Muscle of back (tissue), 11 donors: ENCODE results near the gene DDIT4. TPM values are rescaled to one million over a fixed set of nuclear protein-coding genes. Genes with fewer than 3 reads are reported as not detected.

Experiments used
- DNase-seq, 3 donors: peaks; one replicate each; pipeline versions ENCODE4 v3.0.0 to v3.0.0-alpha.2; 2013
- polyA plus RNA-seq, 10 donors: library from polyadenylated mRNA; unstranded; fragments of 120-200 nt; gene quantifications; one replicate each; pipeline ENCODE4 v1.2.1, GENCODE V29; 2013; ENCODE audit not compliant: insufficient read length in 10 of 10

Gene DDIT4
- polyA plus RNA-seq, 10 donors = 34.0 to 77.5 (median 59.7) TPM

DNA sequence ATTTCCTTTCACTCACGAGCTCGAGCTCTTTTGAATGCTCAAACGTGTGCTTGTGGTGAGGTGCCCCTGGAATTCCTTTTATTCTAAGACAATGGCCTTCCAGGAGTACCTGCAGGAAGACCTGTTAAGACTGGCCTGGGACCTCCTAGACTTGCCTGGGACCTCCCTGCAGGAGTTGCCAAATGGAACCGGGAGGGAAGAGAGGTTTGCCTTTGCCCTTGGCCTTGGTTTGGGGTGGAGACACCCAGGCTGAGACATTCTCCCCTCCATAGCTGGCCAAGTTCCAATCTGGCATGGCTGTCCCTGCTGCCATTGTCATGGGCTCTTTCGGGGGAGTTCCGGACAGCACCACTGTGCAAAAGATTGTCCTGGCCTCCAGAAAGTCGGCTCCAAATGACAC lies 41.3 kb downstream of the DDIT4 start:
- no peak for DNase-seq

DNA sequence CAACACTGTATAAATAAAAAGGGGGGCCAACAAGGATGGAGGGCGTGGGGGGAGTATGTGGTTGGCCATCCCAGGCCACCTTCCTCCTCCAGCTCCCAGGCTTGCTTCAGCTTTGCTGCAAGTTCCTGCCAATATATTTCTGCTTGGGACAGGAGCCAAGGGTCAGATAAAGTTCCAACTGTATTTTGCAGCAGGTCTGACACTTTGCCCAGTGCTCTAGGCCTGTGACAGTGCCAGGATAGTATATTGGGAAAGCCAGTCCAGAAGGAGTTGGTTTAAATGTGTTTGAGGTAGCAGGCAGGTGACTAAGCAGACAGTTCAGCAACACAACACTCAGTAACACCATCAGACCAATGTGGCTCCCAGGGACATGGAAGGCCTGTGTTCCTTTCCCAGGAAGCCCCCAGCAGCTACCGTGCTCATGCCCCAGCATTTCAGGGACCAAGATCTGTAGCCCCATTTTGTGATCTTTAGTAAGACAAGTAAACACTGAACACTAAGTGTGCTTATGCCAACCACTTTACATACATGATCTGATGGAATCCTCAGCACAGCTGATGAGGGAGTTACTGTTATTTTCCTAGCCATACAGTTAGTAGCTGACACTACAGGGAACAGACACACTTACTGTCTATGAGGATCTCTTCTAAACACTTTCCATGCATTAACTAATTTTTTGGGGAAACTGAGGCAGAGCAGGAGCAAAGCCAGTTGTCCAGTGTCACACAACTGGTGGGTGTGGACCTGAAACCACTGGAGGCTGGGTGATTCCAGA lies 42.1 kb downstream of the DDIT4 start:
- DNase-seq = peak; percentile 82 to 92 (median 87)

DNA sequence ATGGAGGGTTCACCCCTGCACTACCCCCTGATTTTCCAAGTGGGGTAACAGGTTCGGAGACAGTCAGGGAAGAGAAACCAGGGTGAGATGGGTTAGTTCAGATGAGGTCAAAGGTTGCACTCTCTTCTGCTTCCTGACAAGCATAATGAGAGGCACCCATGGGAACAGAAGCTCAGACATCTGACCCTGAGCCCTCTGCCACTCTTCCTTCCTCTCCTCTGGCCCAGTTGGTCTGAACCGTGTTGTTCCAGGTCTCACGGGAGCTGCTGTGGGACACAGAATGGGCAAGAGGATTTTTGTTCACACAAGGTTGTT lies 42.6 kb downstream of the DDIT4 start:
- peak in 1 of 3 donors; percentile 21 for DNase-seq

DNA sequence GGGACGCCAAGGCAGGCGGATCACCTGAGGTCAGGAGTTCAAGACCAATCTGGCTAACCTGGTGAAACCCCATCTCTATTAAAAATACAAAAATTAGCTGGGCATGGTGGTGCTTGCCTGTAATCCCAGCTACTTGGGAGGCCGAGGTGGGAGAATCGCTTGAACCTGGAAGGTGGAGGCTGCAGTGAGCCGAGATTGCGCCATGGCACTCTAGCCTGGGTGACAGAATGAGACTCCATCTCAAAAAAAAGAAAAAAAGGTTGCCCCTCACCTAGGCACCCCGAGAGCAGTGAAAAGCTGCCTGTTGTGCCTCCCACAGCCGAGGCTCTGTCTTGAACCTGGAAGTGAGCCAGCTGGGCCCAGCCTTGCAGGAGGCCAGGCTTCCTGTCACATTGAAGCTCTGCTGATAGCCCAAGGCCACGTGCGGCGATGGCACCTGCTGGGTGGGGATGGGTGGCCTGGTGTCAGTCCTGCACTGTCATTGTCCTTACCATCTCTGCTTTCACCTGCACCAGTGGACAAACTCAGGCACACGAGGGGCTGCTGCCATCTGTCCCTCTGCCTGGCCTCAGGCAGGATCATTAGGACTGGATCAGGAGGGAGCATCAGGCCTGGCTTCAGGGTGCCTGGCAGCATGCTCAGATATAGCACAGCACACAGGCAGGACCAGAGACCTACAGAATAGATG lies 43.2 kb downstream of the DDIT4 start:
- peak in 1 of 3 donors; percentile 64 for DNase-seq

DNA sequence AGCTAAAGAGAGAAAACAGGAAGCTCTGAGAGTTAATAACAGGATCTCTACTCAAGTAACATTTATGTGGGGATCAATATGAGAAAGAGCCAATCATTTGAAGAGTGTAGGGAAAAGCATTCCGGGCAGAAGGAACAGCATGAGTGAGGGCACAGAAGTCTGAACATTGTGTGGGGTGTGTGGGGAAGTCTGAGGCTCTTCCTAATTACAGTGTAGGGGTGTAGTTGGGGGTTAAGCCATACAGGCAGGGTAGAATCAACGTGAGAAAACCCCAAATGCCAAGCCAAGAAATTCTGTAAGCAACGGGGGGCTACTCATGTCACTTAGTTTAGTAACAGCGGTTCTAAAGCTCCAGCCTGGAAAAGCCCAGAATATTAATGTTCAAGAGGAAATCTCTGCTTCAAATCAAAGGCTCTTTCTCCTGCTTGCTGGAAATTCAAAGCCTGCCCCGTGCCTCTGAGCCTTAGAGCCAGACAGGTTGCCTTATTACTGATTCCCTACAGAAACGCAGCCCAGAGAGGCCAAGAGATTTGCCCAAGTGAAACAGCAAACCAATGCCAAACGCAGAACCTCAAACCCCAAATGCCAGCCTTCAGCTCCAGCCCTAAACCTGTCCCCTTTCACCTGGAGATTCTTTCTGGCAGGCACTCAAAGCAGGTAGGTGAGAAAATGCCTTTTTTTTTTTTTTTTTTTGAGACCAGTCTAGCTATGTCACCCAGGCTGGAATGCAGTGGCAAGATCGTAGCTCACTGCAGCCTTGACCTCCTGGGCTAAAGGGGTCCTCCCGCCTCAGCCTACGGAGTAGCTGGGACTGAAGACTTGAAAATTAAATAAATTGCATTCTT lies 44.9 kb downstream of the DDIT4 start:
- peak in 1 of 3 donors; percentile 17 for DNase-seq

DNA sequence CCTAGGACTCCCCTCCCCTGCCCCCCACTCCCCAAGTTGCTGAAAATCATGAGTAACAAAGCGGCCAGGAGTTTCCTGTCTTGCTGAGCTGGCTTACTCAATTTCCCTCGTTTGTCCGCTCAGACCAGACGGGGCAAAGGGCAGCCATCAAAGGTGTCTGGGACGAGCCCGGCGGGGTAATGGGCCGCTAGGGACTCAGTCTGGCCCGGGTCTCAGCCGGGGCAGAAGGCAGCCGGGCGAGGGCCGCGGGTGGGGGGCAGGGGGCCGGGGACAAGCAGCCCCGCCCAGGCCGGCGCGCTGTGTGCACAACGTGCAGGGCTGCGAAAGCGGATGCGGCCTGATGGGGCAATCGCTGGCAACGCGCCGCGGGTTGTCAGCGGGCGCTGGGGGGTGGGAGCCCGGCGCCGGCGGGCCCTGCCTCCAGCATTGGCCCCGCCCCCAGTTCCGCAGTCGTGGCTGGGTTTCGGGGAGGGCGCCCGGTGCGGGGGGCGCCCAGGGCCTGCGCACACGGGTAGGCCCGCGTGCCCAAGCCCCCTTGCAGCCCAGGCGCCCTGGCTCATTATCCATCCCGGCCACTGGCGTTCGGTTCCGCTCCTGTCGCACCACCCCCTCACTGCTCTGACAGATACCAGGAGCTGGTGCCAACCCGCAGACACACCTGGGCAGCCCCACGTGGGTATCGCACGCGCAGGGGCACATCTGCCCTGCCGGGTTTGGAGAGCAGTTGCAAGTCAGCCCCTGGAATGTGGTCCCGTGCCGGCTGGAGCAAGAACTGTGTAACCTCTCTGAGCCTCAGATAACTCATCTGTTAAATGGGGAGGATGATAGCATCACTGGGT lies 45.9 kb downstream of the DDIT4 start:
- peak; percentile 88 to 93 (median 92) for DNase-seq

DNA sequence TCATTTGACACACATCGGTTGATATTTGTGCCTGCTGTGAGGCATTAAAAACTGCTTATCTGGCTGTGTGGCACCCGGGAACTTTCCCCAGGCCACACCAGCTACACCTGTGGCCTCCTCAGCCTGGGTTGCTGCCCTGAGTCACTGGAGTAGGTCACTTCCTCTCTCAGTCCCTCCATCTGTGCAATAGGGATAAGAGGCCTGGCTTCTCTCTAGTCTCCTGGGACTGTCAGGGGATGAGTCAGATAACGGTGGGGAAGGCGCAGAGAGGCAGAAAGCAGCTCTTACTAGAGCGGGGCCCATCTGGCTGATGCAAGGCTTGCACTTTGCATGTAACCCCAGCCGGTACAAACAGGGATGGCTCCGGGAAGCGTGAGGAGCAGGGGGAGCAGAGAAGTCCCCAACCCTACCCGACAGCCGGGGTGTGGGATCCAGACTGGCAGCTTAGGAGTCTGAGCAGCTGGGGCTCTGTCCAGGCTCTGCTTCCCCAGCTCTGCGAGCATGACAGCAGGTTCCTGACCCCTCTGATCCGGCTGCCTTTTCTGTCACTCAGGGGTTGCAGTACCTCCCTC lies 47.0 kb downstream of the DDIT4 start:
- peak; percentile 71 to 99 (median 91) for DNase-seq

DNA sequence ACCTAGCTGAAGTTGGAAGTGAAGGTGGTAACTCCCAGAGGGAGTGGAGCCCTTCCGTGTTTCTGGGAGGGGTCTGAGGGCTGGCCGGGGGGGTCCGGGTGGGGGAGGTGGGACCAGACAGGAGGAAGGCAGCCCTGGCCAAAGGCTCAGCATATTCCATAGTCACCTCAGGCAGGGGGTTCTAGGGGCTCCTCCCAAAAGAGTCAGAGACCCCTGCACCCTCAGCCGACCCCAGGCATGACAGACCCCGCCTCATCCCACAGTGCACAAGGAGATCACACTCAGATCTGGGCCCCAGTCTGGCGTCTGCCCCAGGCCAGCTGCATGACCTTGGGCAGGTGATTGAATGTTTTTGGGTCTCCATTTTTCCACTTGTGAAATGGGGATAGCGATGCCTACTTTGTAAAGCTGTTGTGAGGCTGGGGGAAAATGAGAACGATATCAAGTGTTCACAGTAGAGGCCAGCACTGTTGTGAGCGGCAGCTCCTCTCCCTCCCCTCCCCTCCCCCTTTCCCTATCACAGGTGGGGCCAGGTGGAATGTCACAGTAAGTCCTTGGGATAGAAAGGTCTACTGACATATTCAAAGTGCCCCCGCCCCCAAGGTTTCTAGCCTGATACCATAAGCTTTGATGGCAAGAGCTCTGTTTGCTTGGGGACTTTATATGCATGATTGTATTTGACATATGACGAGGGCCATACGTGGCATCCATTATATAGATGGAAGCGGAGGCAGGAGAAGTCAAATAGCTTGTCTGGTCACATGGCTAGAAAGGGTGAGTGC lies 47.7 kb downstream of the DDIT4 start:
- DNase-seq = peak in 1 of 3 donors; percentile 22

DNA sequence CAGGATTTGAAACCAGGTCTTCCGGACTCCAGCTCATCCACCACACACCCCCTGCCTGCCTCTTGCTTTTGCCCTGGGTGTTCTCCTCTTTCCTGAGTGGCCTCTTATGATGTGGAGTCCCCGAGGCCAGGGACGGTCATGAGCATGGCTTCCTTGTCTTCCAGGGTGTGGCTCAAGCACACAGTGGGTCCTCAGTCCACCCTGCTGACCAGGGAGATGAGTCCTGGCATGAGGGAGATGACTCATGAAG lies 48.2 kb downstream of the DDIT4 start:
- no peak for DNase-seq

DNA sequence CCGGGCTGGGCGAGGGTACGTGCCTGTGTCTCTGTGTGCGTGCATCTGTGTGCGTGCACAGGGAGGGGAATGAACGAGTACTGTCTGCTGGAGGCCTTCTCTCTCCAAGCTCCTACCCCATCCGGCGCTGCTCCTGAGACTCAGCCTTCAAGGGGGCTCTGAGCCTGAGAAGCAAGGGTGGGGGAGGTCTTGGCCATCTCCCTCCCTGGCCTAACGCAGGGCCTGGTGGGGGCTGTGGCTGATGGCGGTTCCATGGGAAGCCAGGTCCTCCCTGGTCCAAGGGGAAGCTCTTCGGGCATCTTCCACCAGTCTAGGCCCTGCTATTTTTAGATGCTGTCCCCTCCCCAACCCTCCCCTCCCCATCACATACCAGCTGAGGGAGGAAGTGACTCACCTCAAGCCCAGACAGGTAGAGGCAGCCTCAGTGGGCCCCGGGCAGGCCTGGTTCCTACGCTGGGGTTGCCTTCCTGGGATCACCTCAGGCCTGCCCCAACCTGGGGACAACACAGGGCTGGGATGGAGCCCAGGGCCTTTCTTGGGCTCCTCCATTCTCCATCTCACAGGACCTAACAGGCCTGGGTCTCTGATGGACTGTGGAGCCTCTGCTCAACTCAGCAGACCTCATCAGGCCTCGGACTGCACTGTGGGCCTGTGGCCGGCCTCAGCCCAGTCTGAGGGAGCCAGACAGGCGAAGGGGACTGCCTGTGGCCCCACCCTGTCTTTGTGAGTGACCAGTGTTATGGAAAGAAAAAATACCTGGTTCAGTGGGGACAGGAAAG lies 48.7 kb downstream of the DDIT4 start:
- peak in 1 of 3 donors; percentile 31 for DNase-seq

DNA sequence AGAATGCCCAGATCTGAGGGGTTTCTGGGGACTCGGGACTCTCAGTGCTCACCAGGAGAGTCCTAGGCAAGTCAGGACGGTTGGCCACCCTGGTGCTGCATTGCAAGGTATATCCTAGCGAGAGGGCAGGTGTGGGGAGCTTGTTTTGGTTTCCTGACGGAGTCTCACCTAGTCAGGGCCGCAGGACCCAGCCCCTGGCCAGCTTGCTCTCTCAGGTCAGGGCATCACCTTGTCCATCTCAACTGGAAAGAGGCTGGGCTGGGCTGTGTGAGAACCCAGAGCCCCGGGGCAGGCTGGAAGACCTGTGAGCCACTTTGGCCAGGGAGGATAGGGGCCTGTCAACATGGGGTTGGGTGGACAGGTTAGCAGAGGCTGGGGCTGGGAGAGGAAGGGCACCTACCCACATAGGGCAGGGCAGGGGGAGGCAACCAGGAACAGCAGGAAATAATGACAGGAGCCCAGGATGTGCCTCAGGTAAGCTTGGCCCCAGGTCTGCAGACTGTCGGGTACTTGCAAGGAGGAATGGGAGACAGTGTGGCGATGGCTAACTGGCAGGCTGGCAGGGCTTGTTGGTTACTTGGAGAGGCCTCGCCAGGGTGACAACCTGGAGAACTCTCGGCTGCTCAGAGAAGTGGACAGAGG lies 49.5 kb downstream of the DDIT4 start:
- DNase-seq = no peak

DNA sequence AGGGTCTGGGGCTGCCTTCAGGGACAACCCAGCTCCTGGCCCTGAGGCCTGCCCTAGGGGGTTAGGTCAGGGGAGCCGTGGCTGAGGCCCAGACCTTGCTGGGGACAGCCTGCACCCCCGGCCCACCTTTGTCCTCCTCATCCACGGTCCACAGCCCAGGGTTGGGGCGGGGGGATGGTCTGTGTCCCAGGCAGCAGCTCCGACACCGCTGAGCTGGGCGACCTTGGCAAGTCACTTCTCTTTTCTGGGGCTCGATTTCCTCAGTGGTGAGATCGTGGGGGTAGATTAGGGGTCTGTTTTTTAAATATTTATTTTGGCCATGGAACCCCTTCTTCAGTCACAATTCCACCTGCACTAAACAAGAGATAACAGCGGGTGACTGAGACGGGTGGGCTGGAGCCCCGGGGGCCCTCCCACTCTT lies 50.1 kb downstream of the DDIT4 start:
- no peak for DNase-seq

Other genes starting within 250 kb of the DDIT4 start
- 10 to 100 TPM in 1 of 10 donors, 1 to 10 TPM in 9; 1.9 to 15.9 (median 3.6) TPM for gene SPOCK2, start 185.4 kb upstream of the DDIT4 start, polyA plus RNA-seq
- gene ANAPC16, start 57.9 kb upstream of the DDIT4 start, polyA plus RNA-seq = 100 to 1,000 TPM; 109 to 141 (median 130) TPM
- gene ASCC1, start 57.6 kb upstream of the DDIT4 start, polyA plus RNA-seq = 10 to 100 TPM; 19.7 to 28.2 (median 25.7) TPM
- 10 to 100 TPM; 20.0 to 22.1 (median 21.5) TPM for gene DNAJB12, start 81.0 kb downstream of the DDIT4 start, polyA plus RNA-seq